Endothelial cell (in vitro differentiated cells): ENCODE data around the gene SPPL3. TPM values are rescaled to one million over a fixed set of nuclear protein-coding genes. Genes with fewer than 3 reads are reported as not detected.

Experiments used
- DNase-seq: peaks from one replicate; pipeline ENCODE4 v3.0.0; 2021; ENCODE audit warnings: low spot score
- H3K27ac Mint-ChIP-seq: one replicate; pipeline ENCODE4 v1.8.0; 2021; ENCODE audit warnings: mixed read lengths, inconsistent platforms; ENCODE audit not compliant: unreplicated experiment
- H3K27me3 Mint-ChIP-seq: one replicate; pipeline ENCODE4 v1.8.0; 2021; ENCODE audit warnings: mild to moderate bottlenecking, moderate library complexity, mixed read lengths, inconsistent platforms; ENCODE audit not compliant: unreplicated experiment
- H3K36me3 Mint-ChIP-seq: one replicate; pipeline ENCODE4 v1.8.0; 2021; ENCODE audit warnings: mild to moderate bottlenecking, low read depth, mixed read lengths, inconsistent platforms; ENCODE audit not compliant: unreplicated experiment
- H3K4me1 Mint-ChIP-seq: one replicate; pipeline ENCODE4 v1.8.0; 2021; ENCODE audit warnings: mild to moderate bottlenecking, mixed read lengths, inconsistent platforms; ENCODE audit not compliant: unreplicated experiment
- H3K4me3 Mint-ChIP-seq: one replicate; pipeline ENCODE4 v1.8.0; 2021; ENCODE audit warnings: mild to moderate bottlenecking, mixed read lengths, inconsistent platforms; ENCODE audit not compliant: unreplicated experiment
- H3K9me3 Mint-ChIP-seq: one replicate; pipeline ENCODE4 v1.8.0; 2021; ENCODE audit warnings: mixed read lengths, inconsistent platforms; ENCODE audit not compliant: unreplicated experiment
- total RNA-seq: library from RNA; stranded (reverse); fragmentation: NEBNext Ultra II Directional; extraction: Animal tissue kit (Norgen Biotek cat#: 25700); gene quantifications from one replicate; pipeline ENCODE4 v1.2.1, GENCODE V29; 2021; ENCODE audit not compliant: unreplicated experiment
- TF ChIP-seq, protein P1 (sequence below): fragments of 200-600 bp; sonication (generic); IDR thresholded peaks from one replicate; pipeline ENCODE4 v1.5.0; 2021; ENCODE audit warnings: antibody characterized with exemption; ENCODE audit not compliant: unreplicated experiment

SPPL3 gene
- total RNA-seq, 1 donor from 2014 or later, result 55.4 TPM

DNA sequence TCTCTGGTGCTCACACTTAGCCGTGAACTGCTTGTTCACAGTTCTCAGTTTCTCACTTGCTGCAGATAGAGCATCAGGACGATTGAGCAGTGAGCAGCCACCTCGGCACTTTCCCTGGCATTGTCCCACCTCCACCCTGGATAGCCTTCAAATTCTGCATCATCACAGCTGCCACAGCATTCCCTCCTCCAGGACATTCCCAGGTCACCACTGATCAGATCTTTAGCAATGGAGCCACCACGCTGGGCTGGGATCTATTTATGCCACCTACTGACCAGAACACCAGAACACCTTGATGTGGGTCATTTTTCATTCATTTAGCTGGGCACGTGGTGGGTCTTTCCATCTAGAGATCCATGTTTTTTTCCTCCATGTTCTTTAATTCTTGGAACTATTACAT, 154.9 kb downstream of the SPPL3 start:
- no peaks in the 10 kb centered on the region for H3K9me3 Mint-ChIP-seq
- H3K4me3 Mint-ChIP-seq, result no peak overlapping the region
- no peak for DNase-seq
- H3K36me3 Mint-ChIP-seq, result no peaks in the 10 kb centered on the region
- peaks cover 3% of the 10 kb centered on the region for H3K27me3 Mint-ChIP-seq
- TF ChIP-seq, protein P1, sequence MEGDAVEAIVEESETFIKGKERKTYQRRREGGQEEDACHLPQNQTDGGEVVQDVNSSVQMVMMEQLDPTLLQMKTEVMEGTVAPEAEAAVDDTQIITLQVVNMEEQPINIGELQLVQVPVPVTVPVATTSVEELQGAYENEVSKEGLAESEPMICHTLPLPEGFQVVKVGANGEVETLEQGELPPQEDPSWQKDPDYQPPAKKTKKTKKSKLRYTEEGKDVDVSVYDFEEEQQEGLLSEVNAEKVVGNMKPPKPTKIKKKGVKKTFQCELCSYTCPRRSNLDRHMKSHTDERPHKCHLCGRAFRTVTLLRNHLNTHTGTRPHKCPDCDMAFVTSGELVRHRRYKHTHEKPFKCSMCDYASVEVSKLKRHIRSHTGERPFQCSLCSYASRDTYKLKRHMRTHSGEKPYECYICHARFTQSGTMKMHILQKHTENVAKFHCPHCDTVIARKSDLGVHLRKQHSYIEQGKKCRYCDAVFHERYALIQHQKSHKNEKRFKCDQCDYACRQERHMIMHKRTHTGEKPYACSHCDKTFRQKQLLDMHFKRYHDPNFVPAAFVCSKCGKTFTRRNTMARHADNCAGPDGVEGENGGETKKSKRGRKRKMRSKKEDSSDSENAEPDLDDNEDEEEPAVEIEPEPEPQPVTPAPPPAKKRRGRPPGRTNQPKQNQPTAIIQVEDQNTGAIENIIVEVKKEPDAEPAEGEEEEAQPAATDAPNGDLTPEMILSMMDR, result no peak
- H3K27ac Mint-ChIP-seq, result no peak overlapping the region
- H3K4me1 Mint-ChIP-seq, result no peaks in the 10 kb centered on the region

DNA sequence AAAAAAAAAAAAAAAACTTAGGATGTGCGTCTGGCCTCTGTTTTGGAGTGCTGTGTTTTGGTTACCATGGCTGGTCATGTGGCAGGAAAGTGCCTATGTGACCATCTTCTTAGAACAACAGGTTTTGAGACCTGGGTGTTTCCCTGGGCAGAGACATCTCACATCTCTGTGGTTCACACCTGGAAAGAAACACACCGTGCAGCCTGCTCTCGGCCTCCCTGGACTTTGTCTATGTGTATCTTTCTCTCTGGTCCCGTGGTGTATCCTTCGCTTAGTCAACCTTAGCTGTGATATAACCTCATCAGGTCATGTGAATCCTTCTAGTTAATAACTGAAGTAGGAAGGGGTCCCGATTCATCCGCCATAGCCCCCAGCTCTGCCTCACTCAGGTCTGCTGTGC, 155.9 kb downstream of the SPPL3 start:
- Mint-ChIP-seq H3K36me3 (no peaks in the 10 kb centered on the region), H3K27me3 (peaks cover 2% of the 10 kb centered on the region), H3K4me3 (no peak overlapping the region), H3K4me1 (no peaks in the 10 kb centered on the region), H3K27ac (no peak overlapping the region), H3K9me3 (no peaks in the 10 kb centered on the region)
- TF ChIP-seq, protein P1, result no peak
- DNase-seq, result no peak

DNA sequence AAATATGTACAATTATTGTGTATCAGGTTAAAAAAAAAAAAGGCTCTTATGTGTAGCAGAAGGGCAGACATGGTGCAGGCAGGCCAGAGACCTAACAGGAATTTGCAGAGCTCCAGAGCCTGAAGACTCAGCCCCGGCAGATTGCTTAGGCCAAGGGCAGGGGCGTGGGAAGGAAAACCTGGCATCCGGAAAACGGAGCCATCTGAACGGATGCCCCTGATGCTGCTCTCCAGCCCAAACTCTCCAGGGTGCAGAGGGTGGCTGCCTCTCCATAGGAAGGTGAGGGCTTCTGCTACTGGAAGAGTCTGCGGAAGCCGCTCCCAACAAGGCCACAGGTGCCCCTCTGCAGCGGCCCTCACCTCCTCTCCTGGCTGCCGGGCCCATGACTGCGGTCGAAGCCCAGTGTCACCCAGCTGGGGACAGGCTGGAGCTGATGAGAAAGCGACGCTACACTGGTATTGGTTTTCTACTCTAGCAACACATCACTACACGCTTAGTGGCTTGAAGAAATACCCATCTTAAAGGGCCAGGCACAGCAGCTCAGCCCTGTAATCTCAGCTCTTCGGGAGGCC, 159.2 kb downstream of the SPPL3 start:
- H3K4me1 Mint-ChIP-seq, result no peaks in the 10 kb centered on the region
- peaks cover 3% of the 10 kb centered on the region for H3K27me3 Mint-ChIP-seq
- TF ChIP-seq, protein P1, result no peak
- no peak overlapping the region for H3K27ac Mint-ChIP-seq
- H3K4me3 Mint-ChIP-seq, result no peak overlapping the region
- H3K9me3 Mint-ChIP-seq, result no peaks in the 10 kb centered on the region
- no peak for DNase-seq
- no peaks in the 10 kb centered on the region for H3K36me3 Mint-ChIP-seq

DNA sequence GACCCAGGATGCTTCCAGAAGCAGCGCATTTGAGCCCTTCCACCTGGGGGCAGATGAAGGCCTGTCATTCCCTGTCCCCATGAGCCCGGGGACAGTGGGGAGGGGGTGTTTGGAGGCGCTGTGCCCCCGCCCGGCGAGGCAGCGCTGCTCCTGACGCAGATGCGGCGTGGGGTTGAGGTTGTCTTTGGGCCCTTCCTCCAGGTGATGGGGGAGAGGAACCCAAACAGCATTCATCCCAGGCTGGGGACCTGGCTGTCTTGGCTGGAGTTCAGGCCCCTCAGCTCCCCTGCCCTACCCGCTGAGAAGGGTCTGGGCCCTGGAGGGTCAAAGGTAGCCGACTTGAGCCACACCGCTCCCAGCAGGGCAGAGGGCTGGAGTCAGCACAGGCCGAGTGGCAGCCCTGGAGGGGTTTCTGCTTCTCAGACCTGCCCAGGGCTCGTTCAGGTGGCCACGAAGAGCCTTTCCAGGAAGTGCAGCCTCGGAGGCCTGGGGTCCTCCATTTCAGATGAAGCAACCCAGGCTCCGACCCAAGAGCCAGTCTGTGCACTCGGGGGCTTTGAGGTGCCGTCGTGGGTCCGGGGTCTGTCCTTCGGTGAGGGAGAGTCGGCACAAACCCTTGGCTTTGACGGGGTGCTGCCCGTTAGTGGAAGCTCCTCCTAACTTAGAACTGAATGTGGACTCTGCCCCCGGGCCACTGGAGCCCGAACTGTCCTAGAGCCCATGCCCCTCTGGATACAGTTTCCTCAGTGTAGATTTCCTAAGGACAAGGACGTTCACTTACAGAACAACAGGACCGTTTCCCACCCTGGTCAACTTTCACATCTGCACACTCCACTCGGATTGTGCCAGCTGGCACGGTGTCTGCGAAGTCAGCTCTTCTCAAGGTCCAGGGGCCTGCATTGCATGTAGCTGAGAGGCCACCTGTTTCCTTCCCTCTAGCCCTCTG, 162.4 kb downstream of the SPPL3 start:
- Mint-ChIP-seq H3K27ac (no peak overlapping the region), H3K4me1 (no peaks in the 10 kb centered on the region), H3K36me3 (no peaks in the 10 kb centered on the region), H3K4me3 (no peak overlapping the region), H3K9me3 (no peaks in the 10 kb centered on the region), H3K27me3 (peaks cover 3% of the 10 kb centered on the region)
- no peak for DNase-seq
- TF ChIP-seq, protein P1, result no peak

DNA sequence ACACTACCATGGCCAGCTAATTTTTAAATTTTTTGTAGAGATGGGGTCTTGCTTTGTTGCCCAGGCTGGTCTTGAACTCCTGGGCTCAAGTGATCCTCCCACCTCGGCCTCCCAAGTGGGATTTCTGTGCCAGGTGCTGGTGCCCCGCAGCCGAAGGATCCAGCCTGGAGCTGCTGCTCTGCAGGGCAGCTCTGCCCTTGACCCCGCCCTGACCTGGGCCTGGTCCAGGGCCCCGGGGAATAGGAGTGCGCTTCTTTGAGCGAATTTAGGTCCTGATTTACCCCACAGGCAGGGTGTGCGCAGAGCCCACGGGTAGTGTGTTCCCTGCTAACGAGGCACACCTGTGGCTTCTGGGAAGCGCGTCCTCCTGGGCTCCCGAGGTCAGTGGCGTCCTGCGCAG, 163.3 kb downstream of the SPPL3 start:
- H3K27ac Mint-ChIP-seq, result no peak overlapping the region
- no peaks in the 10 kb centered on the region for H3K9me3 Mint-ChIP-seq
- no peak for DNase-seq
- H3K4me3 Mint-ChIP-seq, result no peak overlapping the region
- H3K27me3 Mint-ChIP-seq, result peaks cover 3% of the 10 kb centered on the region
- TF ChIP-seq, protein P1, result no peak
- H3K4me1 Mint-ChIP-seq, result no peaks in the 10 kb centered on the region
- H3K36me3 Mint-ChIP-seq, result no peaks in the 10 kb centered on the region
